ENCODE results near the gene TRIM69. TPM values are rescaled to one million over a fixed set of nuclear protein-coding genes. Genes with fewer than 3 reads are reported as not detected.

The TRIM69 gene
- total RNA-seq, 1 experiment from 2014 or later: 10.8 TPM

GRCh38 chr15:44692659-44693058 is 43.7 kb upstream of the TRIM69 start:
- no peaks in the 10 kb centered on the region for H3K9me3 ChIP-seq (ENCODE audit: low read length)
- ChIA-PET POLR2A (ENCODE audit: unreplicated experiment) (no interaction called here), CTCF (interaction anchor here (0.6 kb wide), 1 partner anchor 43 kb away, joined by 4 read pairs; no protein-coding TSS in a partner anchor)
- H3K27ac ChIP-seq (ENCODE audit: low read length): no peak overlapping the region
- H3K36me3 ChIP-seq (ENCODE audit: low read depth, low read length): no peaks in the 10 kb centered on the region
- no peaks in the 10 kb centered on the region for H3K4me1 ChIP-seq (ENCODE audit: insufficient read depth, low read length)
- ATAC-seq: no peak
- no peak overlapping the region for H2AFZ ChIP-seq (ENCODE audit: low read length)
- H3K79me2 ChIP-seq (ENCODE audit: low read length): no peaks in the 10 kb centered on the region
- no TSS peak for BruUV-seq (replicated peaks)
- H3K27me3 ChIP-seq (ENCODE audit: low read length): no peaks in the 10 kb centered on the region
- H4K20me1 ChIP-seq (ENCODE audit: low read length): no peaks in the 10 kb centered on the region
- intact Hi-C loops (cut with micrococcal nuclease): no loop called here
- TF ChIP-seq EZH2phosphoT487 (IDR thresholded peaks at IDR 0.05; ENCODE audit: borderline replicate concordance, low read length) (no peak), CTCF (conservative IDR thresholded peaks at IDR 0.05; ENCODE audit: low read depth, low read length) (no peak), EZH2 (IDR thresholded peaks at IDR 0.05; ENCODE audit: low read length, unreplicated experiment) (no peak)
- DNase-seq: no peak
- H3K9ac ChIP-seq (ENCODE audit: low read length): no peak overlapping the region
- H3F3A ChIP-seq (ENCODE audit: low read length, unreplicated experiment): no peaks in the 10 kb centered on the region
- H3K4me3 ChIP-seq (ENCODE audit: low read length): no peak overlapping the region
- no peaks in the 10 kb centered on the region for H3K9me2 ChIP-seq (replicated peaks; ENCODE audit: low read length)
- no peak overlapping the region for H3K4me2 ChIP-seq (ENCODE audit: low read length)

- H3K9me3 ChIP-seq (ENCODE audit: low read length): no peaks in the 10 kb centered on the region
- no peaks in the 10 kb centered on the region for H3K4me1 ChIP-seq (ENCODE audit: insufficient read depth, low read length)
- no peak overlapping the region for H3K27ac ChIP-seq (ENCODE audit: low read length)
- no peaks in the 10 kb centered on the region for H3F3A ChIP-seq (ENCODE audit: low read length, unreplicated experiment)
- DNase-seq: no peak
- no peak overlapping the region for H3K9ac ChIP-seq (ENCODE audit: low read length)
- no peaks in the 10 kb centered on the region for H3K9me2 ChIP-seq (replicated peaks; ENCODE audit: low read length)
- CTCF ChIA-PET: interaction anchor here (0.6 kb wide), 1 partner anchor 13 kb away, joined by 4 read pairs; no protein-coding TSS in a partner anchor
- no peak for ATAC-seq
- H4K20me1 ChIP-seq (ENCODE audit: low read length): no peaks in the 10 kb centered on the region
- no peak overlapping the region for H3K4me2 ChIP-seq (ENCODE audit: low read length)
- POLR2A ChIA-PET (ENCODE audit: unreplicated experiment): no interaction called here
- H3K27me3 ChIP-seq (ENCODE audit: low read length): no peaks in the 10 kb centered on the region
- no peaks in the 10 kb centered on the region for H3K36me3 ChIP-seq (ENCODE audit: low read depth, low read length)
- intact Hi-C loops (cut with micrococcal nuclease): no loop called here
- no peak overlapping the region for H2AFZ ChIP-seq (ENCODE audit: low read length)
- TF ChIP-seq EZH2 (IDR thresholded peaks at IDR 0.05; ENCODE audit: low read length, unreplicated experiment): no peak
- no peak for TF ChIP-seq EZH2phosphoT487 (IDR thresholded peaks at IDR 0.05; ENCODE audit: borderline replicate concordance, low read length)
- TF ChIP-seq CTCF (conservative IDR thresholded peaks at IDR 0.05; ENCODE audit: low read depth, low read length): no peak
- no peak overlapping the region for H3K4me3 ChIP-seq (ENCODE audit: low read length)
- BruUV-seq (replicated peaks): no TSS peak
- no peaks in the 10 kb centered on the region for H3K79me2 ChIP-seq (ENCODE audit: low read length)
Observed at GRCh38 chr15:44694416-44694815, 41.9 kb upstream of the TRIM69 start.

- CTCF ChIA-PET: no interaction called here
- POLR2A ChIA-PET (ENCODE audit: unreplicated experiment): no interaction called here
Observed at GRCh38 chr15:44695294-44695693, 41.0 kb upstream of the TRIM69 start.

More at GRCh38 chr15:44695294-44695693, 41.0 kb upstream of the TRIM69 start:
- no peak for TF ChIP-seq CTCF (conservative IDR thresholded peaks at IDR 0.05; ENCODE audit: low read depth, low read length)
- TF ChIP-seq EZH2 (IDR thresholded peaks at IDR 0.05; ENCODE audit: low read length, unreplicated experiment): no peak
- no peak for TF ChIP-seq EZH2phosphoT487 (IDR thresholded peaks at IDR 0.05; ENCODE audit: borderline replicate concordance, low read length)
- no peaks in the 10 kb centered on the region for H3K27me3 ChIP-seq (ENCODE audit: low read length)
- H3K4me3 ChIP-seq (ENCODE audit: low read length): no peak overlapping the region
- H3K4me1 ChIP-seq (ENCODE audit: insufficient read depth, low read length): no peaks in the 10 kb centered on the region
- no peaks in the 10 kb centered on the region for H3F3A ChIP-seq (ENCODE audit: low read length, unreplicated experiment)
- intact Hi-C loops (cut with micrococcal nuclease): no loop called here
- ATAC-seq (no peak), DNase-seq (no peak)
- H3K4me2 ChIP-seq (ENCODE audit: low read length): no peak overlapping the region
- H3K9me2 ChIP-seq (replicated peaks; ENCODE audit: low read length): no peaks in the 10 kb centered on the region
- no peaks in the 10 kb centered on the region for H4K20me1 ChIP-seq (ENCODE audit: low read length)
- H3K79me2 ChIP-seq (ENCODE audit: low read length): no peaks in the 10 kb centered on the region
- no peaks in the 10 kb centered on the region for H3K36me3 ChIP-seq (ENCODE audit: low read depth, low read length)
- no peak overlapping the region for H3K27ac ChIP-seq (ENCODE audit: low read length)
- no peak overlapping the region for H3K9ac ChIP-seq (ENCODE audit: low read length)
- BruUV-seq (replicated peaks): no TSS peak
- H2AFZ ChIP-seq (ENCODE audit: low read length): no peak overlapping the region
- no peaks in the 10 kb centered on the region for H3K9me3 ChIP-seq (ENCODE audit: low read length)
